DMS114 treated with DMSO at 0.1 percent for 48 hours (cell line): ENCODE results near the gene SLC17A3.
A peak's percentile ranks its signal among the peaks of the same experiment; 100 is the strongest.

Experiments
- DNase-seq: peaks from one replicate; lab custom pipeline; 2025; ENCODE audit not compliant: unreplicated experiment; lab: John Stamatoyannopoulos, UW

Gene SLC17A3

DNA sequence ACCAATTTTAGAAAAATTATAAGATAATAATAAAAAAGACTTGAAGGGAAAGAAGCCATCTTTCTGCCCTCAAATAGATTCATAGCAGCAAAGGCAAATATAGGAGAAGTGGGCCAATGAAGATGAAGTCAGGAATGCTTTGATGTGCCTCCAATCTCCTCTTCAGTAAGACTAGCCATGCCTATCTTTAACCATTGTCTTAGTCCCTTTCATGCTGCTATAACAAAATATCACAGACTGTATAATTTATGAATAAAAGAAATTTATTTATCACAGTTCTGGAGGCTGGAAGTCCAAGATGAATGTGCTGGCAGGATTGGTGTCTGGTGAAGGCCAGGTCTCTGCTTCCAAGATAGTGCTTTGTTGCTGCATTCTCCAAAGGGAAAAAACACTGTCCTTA lies 18.8 kb upstream of the SLC17A3 start:
- no peak for DNase-seq

GRCh38 chr6:25889877-25890853 lies 16.1 kb upstream of the SLC17A3 start:
- peak; percentile 74 for DNase-seq

- no peak for DNase-seq
These were observed 14.6 kb upstream of the SLC17A3 start for GRCh38 chr6:25888626-25889025.

- no peak for DNase-seq
These were observed 12.0 kb upstream of the SLC17A3 start for GRCh38 chr6:25886066-25886465.

DNA sequence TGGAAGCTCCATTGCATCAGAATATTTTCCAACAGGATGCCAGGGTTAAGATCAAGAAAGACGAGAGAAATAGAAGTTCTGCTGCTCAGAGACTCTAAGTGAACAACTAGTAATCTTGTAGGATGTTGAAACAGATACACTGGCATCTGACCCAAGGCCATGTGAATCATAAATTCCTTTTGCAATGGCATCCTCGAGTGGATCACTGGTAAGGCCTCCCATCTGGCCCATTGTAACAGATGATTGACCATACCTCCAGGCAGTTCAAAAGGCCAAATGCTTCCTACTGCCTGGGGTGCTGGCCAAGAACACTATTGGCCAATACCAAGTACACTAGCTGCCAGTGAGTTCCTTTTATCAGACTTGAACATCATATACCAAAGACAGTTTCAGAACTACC lies 9.9 kb upstream of the SLC17A3 start:
- DNase-seq, result no peak

DNA sequence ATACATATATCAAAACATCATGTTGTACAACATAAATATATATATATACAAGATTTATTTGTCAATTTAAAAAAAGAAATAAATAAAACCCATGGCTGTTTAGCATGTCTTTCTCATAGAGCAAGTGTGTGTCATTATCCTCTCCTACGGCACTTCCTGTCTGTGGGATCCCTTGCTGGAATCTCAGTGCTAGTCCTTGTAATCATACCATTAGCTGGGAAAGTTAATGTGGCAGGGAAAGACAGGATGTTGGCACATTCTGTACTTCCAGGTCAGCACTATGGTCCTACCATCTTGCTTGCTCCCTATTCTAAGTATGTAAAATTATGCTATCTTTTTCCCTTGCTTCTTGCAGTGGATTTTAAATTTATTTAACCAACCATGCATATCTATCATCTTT lies 9.5 kb upstream of the SLC17A3 start:
- DNase-seq, result no peak

DNA sequence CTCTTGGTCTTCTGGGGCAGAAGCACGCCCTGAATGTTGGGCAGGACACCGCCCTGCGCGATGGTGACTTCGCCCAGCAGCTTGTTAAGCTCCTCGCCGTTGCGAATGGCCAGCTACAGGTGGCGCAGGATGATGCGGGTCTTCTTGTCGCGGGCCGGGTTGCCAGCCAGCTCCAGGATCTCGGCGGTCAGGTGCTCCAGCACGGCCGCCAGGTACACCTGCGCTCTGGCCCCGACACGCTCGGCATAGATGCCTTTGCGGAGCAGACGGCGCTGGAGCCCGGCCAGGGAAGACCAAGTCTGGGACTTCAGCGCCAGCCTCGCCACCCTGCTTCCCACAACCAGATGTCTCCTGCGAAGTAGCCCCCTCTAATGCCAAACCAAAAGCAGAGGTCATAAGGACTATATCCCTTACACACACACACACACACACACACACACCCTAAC lies 8.0 kb upstream of the SLC17A3 start:
- DNase-seq, result no peak

DNA sequence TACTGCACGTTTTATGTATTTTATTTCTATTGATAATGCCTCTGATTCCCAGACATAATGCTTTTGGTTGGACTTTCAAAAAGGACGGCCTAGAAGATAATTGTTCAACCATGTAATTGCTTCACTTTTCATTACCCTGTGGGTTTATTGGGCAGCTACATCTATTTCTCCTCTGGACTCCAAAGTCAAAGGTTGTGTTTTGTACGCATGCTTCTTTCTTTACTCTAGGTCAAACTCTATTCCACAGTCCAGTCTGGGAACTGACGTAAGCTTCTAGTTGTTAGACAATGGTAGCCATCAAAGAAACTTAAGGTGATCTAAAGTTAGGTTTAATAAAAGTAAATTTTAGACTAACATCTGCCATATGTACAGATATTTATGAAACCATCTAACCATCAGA lies 6.6 kb upstream of the SLC17A3 start:
- DNase-seq, result no peak

DNA sequence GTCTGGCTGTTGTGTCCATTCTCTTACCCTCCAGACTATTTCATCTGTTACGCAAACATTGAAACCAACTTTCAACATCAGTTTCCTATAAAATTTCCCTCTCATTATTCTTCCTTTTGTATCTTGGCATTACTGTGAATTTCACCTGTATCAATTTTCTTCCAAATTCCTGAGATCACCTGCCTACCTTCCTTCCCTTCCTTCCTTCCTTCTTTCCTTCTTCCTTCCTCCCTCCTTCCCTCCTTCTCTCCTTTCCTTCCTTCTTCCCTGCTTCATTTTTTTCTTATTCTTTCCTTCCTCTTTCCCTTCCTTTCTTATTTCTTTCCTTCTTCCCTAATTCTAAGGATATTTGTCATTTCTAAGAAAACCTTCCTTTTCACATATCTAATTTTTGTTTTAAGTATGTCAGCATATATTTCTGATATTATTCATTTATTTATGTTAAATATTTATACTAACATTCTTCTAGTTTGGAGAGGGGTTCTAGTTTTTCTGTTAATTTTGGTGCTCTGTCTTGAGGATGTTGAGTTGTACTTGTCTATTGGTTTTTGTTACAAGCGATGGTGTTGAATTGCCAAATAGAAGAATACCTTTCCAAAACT lies 4.8 kb upstream of the SLC17A3 start:
- DNase-seq, result no peak

DNA sequence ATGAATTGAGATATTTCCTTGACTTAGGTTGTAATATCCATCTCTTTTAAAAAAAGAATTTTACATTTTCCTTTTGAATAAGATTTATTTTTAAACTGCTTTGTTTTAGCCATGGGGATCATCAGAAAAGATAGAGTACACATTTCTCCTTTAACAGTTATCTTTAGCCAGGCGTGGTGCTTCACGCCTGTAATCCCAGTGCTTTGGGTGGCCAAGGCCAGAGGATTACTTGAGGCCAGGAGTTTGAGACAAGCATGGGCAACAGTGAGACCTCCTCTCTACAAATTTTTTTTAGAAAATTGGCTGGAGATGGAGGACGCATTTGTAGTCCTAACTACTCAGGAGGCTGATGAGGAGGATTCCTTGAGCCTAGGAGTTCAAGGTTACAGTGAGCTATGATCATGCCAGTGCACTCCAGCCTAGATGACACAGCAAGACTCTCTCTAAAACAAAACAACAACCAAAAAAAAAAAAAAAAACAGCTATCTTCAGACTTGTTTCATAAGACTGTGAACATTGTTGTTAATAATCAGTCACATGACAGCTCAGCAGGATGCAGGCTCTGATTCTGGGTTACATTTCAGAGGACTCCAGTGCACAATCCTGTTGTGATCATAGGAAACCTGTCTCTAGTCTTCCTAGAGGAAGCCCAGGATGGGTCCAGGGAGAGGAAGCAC lies 2.0 kb upstream of the SLC17A3 start:
- DNase-seq, result no peak

DNA sequence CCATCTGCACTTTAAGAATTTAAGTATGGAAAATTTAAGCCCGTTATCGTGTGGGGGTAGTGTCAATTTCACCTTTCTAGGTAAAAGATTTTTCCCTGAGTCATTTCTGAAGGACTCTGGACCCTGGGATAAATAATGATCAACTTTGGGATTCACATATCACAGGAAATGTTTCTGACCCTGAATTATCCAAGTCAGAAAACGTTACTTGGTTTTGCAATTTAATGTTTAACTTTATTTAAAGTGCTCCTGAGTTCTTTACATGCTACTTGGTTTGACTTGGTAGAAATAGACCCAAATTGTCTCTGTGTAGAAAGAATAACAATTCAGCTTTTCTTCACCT lies 1.5 kb upstream of the SLC17A3 start:
- no peak for DNase-seq

GRCh38 chr6:25874822-25875562 lies 949 bp upstream of the SLC17A3 start:
- DNase-seq, result no peak

DNA sequence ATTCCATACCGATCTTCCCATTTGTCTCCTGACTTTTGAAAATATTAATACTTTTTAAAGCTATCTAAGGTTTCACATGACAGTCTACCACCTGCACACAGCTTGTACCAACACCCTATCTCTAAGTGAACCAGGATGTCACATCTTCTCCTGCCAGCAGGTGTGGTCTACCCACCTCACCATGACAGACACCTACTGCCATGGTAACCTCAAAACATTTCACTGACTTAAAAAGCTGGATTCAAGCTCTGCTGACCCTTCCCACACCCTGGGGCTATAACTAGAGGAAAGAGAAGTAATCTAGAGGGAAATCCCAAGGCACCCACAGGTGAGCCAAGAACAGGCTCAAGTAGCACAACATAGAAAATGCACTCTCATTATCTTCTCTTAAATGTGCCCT lies 1.2 kb downstream of the SLC17A3 start:
- DNase-seq, result no peak

- no peak for DNase-seq
These were observed 4.2 kb downstream of the SLC17A3 start for GRCh38 chr6:25869840-25870239.

- DNase-seq, result no peak
These were observed 5.4 kb downstream of the SLC17A3 start for GRCh38 chr6:25868436-25869183.

GRCh38 chr6:25866011-25866410 lies 8.0 kb downstream of the SLC17A3 start:
- DNase-seq, result no peak

DNA sequence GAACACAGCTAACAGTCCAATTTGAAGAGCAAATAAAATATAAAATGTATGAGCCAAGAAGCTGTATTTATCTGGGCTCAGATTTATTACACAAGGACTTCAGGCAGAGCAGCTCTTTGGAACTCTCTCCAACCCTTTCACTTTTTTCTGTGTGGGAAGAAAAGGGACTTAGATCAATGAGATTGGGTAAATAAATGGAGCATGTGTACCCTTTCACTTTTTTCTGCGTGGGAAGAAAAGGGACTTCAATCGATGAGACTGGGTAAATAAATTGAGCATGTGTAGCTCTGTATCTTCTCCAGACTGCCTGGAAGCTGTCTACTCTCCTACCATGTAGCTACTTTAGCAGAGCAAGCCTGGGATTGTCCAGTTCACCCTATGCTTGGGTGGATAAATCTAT lies 10.7 kb downstream of the SLC17A3 start:
- DNase-seq, result no peak

GRCh38 chr6:25862199-25862598 lies 11.8 kb downstream of the SLC17A3 start:
- DNase-seq, result no peak

GRCh38 chr6:25852756-25853155 lies 21.3 kb downstream of the SLC17A3 start:
- DNase-seq, result no peak

GRCh38 chr6:25851961-25852360 lies 22.1 kb downstream of the SLC17A3 start:
- no peak for DNase-seq

- DNase-seq, result no peak
These were observed 29.5 kb downstream of the SLC17A3 start for GRCh38 chr6:25844518-25844917.
